HG03342 (cell line): ENCODE measurements around the gene CACNA1S.

Experiments
- ATAC-seq: cut with Tn5 transposase; IDR thresholded peaks from one replicate; pipeline ENCODE4 v1.9.1; 2021; ENCODE audit warnings: mild to moderate bottlenecking, moderate library complexity; ENCODE audit not compliant: unreplicated experiment

Gene CACNA1S

GRCh38 chr1:201140235-201140940, 28.2 kb upstream of the CACNA1S start:
- no peak for ATAC-seq

GRCh38 chr1:201139756-201140155, 27.5 kb upstream of the CACNA1S start:
- ATAC-seq, result no peak

GRCh38 chr1:201139306-201139705, 27.1 kb upstream of the CACNA1S start:
- no peak for ATAC-seq

- ATAC-seq, result no peak
These were observed 26.1 kb upstream of the CACNA1S start for GRCh38 chr1:201138311-201138840.

- no peak for ATAC-seq
These were observed 25.5 kb upstream of the CACNA1S start for GRCh38 chr1:201137579-201138310.

GRCh38 chr1:201137024-201137392, 24.8 kb upstream of the CACNA1S start:
- ATAC-seq, result no peak

DNA sequence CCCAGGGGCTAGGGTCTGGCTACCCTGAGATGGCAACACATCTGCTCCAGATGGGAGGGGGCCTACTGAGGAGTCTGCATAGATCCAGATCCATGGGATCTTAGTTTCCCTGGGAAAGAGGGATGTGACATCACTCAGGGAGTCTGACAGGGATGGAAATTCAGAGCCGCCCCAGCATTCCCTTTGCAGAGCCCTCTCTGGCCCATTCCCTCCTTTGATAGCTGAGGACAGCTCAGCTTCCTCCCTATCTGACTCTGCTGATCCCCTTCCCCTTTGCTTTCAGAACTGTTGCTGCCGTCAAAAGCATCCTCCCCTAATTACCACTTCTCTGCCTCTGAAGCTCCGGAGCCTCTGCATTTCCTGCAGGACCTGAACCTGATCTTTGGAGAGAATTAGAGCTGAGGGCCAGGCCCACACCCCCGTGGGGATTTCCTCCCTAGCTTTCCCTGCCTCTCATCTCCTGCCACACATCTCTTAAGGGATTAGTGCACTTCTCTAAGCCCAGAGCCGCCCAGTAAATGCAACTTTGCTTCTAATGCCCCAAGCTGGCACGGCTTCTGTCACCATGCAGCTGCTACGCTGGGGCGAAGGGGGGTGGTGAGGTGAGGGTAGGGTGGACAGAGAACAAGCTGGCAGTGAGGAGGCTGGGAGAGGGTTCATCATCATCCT, 24.3 kb upstream of the CACNA1S start:
- no peak for ATAC-seq

GRCh38 chr1:201134405-201134804, 22.2 kb upstream of the CACNA1S start:
- ATAC-seq, result no peak

GRCh38 chr1:201131398-201131797, 19.2 kb upstream of the CACNA1S start:
- ATAC-seq, result no peak

DNA sequence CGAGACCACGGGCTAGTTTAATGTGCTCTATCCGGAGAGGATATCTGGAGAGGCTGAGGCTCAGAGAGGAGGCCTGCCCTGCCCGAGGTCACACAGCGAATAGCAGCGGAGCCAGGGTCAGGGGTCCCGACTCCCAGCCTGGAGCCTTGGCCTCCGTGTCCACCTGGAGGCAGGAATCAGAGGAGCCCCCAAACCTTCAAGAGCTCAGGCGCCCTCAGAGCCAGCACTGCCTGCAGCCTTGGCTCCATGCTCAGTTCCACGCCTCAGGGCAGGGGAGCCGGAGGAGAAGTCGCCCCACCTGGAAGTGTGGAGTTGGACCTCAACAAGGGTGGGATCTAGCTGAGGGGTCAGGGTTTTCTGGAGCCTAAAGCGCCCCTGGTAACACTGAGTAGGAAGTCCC, 16.7 kb upstream of the CACNA1S start:
- ATAC-seq, result no peak

DNA sequence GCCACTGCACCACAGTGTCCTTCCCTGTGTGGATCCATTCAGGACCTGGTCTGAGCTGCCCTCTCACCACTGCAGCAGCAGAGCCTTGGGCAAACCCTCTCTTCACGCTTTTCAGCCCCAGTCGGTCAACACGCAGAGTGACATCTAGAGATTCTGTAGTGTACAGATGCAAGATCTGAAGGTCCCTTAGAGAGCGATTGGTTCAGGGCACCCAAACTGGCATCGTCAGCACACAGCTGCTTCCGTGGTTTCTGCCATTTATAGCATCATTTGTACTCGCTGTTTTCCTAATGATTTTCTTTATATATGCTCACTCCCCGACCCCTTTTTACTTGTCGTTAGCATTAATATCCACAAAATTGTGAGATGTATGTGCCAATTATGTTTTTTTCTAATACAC, 16.2 kb upstream of the CACNA1S start:
- ATAC-seq, result no peak

DNA sequence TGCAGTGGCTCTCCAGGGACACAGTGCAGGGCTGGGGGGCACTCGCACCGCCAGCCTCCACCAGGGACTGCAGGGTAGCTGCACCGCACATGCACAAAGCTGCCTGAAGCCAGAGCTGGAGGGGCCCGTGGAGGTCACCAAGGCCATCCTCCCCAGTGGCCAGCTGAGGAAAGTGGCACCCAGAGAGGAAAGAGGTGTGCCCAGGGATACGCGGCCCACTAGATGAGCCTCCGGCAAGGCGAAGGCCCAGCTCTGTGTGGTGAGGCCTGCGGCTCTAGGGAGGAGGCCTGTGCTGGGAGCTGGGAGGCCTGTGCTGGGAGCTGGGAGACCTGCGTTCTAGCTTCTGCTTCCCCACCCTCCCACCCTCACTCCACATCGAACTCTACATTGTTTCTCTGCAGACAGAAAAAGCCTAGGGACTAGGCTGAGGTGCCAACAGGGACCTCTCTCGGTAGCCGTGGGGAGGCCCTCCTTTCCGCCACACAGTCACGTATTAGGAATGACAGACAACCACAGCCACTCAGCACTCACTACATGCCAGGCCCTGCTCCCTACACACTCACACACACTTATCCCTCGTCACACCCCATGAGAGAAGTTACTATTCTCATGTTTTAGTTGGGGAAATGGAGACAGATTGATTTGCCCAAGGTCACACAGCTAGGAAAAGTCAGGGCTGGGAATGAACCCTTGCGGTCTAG, 15.7 kb upstream of the CACNA1S start:
- no peak for ATAC-seq

DNA sequence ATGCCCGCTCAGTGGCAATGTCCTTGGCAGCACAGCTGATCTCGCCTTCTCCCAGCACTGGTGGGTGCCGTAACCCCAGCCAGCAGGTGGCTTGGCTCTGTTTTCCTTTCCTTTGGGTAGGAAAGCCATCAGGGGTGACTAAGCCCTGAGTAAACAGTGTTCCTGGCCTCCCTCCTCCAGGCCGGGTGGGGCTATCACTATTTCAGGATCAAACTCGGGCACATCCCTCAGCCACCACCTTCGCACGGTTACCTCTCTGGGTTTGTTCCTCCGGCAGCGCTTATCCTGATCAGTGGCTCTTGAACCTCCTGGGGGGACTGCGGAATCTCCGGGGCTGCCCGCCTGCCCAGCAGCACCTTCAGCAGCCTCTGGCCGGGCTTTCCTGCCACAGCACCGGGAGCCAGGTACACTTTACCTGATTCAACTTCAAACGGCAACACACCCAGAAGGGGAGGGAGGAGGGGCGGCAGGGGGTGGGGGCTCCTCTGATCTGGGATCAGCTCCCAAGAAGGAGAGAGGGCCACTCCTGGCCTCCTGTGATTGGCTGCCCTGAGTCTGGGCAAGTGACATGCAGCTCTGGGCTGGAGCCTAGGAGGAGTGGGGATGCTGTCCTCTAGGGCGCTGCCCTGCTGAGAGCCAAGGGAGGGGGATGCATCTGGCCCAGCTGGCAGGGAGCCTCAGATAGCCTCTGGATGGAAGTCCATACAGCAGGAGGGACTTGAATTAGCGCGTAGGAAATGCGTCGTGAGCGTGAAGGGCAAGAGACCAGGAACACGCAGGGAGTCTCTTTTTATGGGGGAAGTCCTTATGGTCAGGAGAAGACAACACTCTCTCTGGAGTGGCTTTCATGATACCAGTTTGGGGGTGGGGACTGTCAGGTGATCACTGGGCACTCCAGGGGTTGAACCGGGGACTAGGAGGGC, 14.9 kb upstream of the CACNA1S start, which contains the start of gene ASCL5:
Gene ASCL5, minus strand, starts transcription at position 353 of the 923 bp plus-strand sequence. CDS start 11,812 bp downstream, outside the sequence.
- ATAC-seq, result no peak

DNA sequence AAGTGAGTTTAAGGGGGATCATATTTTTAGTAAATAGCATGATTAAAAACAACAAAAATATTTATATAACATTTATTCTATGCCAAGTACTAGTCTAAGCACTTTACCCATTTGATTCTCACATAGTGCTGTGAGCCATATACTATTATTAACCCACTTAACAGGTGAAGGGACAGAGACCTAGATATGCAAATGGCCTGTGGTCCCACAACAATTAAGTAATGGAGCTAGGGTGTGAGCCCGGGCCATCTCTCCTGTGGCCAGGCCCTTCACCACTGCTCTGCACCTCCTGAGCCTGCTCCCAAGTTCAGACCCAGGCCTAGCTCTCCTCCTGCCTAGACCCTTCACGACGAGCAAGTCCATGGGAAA, 14.2 kb upstream of the CACNA1S start:
- ATAC-seq, result no peak

GRCh38 chr1:201125800-201126199, 13.6 kb upstream of the CACNA1S start:
- no peak for ATAC-seq

DNA sequence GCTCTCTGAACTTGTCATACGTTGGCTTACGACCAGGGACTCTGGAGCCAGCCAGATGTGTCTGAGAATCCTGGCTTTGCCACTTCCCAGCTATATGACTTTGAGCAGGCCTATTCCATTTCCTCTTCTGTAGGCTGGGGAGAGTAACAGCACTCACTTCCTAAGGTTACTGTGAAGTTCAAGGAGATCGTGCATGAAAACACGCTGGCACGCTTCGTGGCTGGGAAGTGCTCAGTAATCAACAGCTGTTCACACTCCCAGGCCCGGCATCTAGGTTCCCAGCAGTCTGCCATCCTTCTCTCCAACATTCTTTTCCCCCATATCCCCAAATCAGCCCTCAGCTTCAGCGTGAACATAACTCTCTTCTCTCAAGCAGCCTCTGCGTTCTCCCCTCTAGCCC, 12.8 kb upstream of the CACNA1S start:
- no peak for ATAC-seq

- no peak for ATAC-seq
These were observed 11.6 kb upstream of the CACNA1S start for GRCh38 chr1:201123866-201124265.

DNA sequence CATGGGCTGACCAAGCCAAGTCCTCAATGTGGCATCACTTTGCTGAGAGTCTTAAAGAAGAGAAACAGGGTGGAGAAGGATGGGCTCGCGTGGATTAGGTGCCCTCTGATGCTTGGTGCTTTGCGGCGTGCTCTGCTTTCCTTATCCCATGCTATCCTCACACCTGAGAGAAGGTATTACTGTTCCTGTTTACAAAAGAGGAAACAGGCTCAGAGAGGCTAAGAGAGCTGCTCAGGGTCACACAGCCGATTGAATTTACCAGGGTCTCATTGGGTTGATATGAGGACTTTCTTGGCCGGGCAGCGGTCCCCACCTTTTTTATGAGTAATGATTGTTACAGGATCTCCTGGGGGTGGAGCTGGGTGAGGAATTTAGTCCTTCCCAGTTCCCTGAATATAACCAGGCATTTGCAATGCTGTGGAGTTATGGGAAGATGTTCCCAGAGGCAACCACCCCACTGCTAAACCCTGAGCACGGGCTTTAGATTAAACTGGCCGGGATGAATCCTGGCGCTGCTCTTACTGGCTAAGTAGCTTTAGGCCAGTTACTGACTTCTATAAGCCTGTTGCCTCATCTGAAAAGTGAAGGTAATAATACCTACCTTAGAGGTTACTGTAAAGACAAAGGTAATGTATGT, 10.2 kb upstream of the CACNA1S start:
- no peak for ATAC-seq
